ENCODE results near the gene PLIN1. TPM values are rescaled to one million over a fixed set of nuclear protein-coding genes. Genes with fewer than 3 reads are reported as not detected.

The PLIN1 gene
- total RNA-seq, 1 donor from 2014 or later: 0.06 TPM

- DNase-seq (ENCODE audit: low read depth): no peak
- H3K4me3 ChIP-seq (ENCODE audit: low read depth, low read length): no peak overlapping the region
- TF ChIP-seq, protein P1, sequence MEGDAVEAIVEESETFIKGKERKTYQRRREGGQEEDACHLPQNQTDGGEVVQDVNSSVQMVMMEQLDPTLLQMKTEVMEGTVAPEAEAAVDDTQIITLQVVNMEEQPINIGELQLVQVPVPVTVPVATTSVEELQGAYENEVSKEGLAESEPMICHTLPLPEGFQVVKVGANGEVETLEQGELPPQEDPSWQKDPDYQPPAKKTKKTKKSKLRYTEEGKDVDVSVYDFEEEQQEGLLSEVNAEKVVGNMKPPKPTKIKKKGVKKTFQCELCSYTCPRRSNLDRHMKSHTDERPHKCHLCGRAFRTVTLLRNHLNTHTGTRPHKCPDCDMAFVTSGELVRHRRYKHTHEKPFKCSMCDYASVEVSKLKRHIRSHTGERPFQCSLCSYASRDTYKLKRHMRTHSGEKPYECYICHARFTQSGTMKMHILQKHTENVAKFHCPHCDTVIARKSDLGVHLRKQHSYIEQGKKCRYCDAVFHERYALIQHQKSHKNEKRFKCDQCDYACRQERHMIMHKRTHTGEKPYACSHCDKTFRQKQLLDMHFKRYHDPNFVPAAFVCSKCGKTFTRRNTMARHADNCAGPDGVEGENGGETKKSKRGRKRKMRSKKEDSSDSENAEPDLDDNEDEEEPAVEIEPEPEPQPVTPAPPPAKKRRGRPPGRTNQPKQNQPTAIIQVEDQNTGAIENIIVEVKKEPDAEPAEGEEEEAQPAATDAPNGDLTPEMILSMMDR (conservative IDR thresholded peaks at IDR 0.05; ENCODE audit: low read depth, low read length): no peak
Measured at GRCh38 chr15:89629829-89630228, 49.3 kb downstream of the PLIN1 start.

- no peak overlapping the region for H3K4me3 ChIP-seq (ENCODE audit: low read depth, low read length)
- DNase-seq (ENCODE audit: low read depth): no peak
- TF ChIP-seq, protein P1 (conservative IDR thresholded peaks at IDR 0.05; ENCODE audit: low read depth, low read length): no peak
Measured at GRCh38 chr15:89628806-89629715, 50.1 kb downstream of the PLIN1 start.

DNA sequence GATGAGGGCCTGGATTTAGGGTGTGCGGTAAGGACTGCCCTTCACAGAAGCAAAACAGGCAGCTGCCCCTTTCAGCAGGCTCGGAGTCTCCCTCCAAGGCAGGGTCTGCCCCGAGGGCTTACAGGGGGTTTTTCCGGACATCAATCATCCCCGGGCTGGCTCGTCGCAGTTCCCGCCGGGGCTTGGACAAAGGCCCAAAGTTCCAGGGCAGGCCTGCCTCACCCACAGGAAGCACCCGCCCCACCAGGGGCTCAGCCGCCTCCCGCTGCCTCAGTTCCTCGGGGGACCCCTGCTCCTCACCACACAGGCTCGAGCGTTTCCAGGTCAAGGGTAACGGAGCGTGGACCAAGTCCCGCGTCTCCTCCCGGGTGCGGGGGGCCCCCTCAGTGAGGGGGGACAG lies 50.9 kb downstream of the PLIN1 start:
- TF ChIP-seq, protein P1 (conservative IDR thresholded peaks at IDR 0.05; ENCODE audit: low read depth, low read length): no peak
- DNase-seq (ENCODE audit: low read depth): no peak

DNA sequence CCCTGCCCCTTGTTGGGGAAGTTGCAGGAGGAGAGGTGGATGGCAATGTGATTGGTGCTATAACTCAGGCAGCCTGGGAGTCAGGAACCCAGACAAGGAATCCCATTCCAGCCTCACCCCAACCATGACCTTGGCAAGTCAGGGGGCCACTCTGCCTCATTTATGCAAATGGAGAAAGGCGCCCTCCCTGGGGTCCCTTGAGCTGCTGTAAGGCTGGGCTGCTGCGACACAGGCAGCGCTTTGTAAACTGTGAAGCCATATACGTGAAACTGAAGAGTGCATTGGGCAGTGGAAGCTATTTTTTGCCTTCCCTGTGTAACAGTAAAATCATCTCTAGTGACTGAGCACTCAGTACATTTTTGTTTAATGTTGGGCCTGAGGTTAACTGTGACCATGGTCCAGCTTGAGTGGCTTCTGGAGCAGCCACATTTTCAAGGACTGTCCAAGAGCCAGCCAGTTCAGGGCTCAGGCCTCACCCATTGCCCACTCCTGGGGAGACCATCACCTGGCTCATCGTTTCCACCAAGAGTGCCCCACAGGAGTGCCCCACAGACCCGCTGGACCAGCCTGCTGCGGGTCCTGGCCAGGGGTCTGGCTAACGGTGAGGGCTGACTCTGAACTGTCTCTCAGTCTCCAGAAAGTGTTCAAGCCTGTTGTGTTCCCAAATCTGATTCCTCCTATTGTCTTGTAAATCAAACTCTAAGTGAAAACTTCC lies 51.8 kb downstream of the PLIN1 start:
- TF ChIP-seq, protein P1 (conservative IDR thresholded peaks at IDR 0.05; ENCODE audit: low read depth, low read length): no peak
- no peak overlapping the region for H3K4me3 ChIP-seq (ENCODE audit: low read depth, low read length)
- no peak for DNase-seq (ENCODE audit: low read depth)

More for the DNA sequence above, 50.9 kb downstream of the PLIN1 start:
- H3K4me3 ChIP-seq (ENCODE audit: low read depth, low read length): no peak overlapping the region

DNA sequence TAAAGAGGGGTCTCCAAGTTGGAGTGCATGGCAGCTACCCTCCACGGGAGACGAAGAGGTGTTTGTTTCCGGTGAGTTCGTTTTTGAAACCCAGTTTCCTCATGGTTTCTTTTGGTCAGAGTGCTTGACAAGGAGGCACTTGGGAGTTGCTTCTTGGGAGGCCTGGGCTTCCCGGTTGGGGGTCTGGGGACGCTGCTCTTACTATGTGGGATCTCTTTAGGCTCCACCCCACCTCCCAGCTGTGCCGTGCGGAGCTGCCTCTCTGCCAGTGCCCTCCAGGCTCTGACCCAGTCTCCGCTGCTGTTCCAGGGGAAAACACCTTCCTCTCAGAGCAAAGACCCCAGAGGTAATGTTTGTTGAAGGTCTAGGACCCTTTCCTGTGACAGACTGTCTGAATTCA lies 53.5 kb downstream of the PLIN1 start:
- no peak overlapping the region for H3K4me3 ChIP-seq (ENCODE audit: low read depth, low read length)
- DNase-seq (ENCODE audit: low read depth): no peak
- TF ChIP-seq, protein P1 (conservative IDR thresholded peaks at IDR 0.05; ENCODE audit: low read depth, low read length): no peak

DNA sequence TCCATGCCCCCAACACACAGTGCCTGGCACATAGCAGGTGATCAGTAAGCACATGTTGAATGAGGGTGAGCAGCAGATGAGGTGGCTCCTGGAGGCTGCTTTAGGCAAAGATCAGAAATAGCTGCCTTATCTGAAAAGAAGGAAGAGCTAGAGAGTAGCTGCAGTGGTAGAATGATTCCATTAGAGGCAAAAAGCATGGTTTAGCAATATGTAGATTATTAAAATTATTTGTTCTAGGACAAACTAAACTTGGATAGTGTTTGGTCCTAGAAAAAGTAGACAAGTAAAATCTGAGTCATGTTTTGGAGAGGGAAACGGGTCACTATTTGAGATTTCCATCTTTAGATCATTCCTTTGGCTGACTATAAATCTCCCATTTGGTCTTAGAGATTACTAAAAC lies 56.0 kb downstream of the PLIN1 start:
- no peak overlapping the region for H3K4me3 ChIP-seq (ENCODE audit: low read depth, low read length)
- TF ChIP-seq, protein P1 (conservative IDR thresholded peaks at IDR 0.05; ENCODE audit: low read depth, low read length): no peak
- no peak for DNase-seq (ENCODE audit: low read depth)
